Activated T-cell treated with anti-CD3 and anti-CD28 coated beads for 48 hours (primary cell): ENCODE measurements around the gene ATN1.

Experiments used
- DNase-seq: peaks from one replicate; pipeline ENCODE4 v3.0.0-alpha.2; 2020; ENCODE audit warnings: low read depth

Gene ATN1

DNA sequence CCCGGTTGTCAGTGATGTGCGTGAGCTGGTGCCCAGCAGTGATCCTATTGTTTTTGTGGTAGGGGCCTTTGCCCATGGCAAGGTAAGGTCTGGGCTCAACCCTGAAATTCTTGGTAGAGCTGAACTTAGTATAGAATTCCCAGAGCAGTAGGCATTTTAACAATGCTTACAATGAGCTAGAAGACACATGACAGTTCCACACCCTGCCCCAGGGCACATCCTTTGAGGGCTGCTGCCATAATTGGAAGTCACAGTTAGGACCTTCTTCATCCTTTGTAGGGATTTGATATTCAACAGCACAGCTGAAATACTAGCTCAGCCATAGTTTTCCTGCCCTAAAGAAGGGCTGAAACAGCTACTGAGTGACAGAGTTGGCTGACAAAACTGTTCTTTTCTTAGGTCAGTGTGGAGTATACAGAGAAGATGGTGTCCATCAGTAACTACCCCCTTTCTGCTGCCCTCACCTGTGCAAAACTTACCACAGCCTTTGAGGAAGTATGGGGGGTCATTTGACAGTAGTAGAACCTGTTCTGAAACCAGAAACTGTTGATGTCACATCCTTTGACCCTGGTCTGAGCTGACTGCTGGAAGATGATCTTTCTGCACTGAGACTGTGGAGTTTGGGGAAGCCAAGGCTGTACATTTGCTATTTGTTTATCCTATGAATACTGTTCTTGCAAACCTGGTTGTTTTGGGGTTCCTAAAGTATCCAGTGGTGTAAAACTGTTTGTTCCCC is 47.7 kb downstream of the ATN1 start:
- no peak for DNase-seq

DNA sequence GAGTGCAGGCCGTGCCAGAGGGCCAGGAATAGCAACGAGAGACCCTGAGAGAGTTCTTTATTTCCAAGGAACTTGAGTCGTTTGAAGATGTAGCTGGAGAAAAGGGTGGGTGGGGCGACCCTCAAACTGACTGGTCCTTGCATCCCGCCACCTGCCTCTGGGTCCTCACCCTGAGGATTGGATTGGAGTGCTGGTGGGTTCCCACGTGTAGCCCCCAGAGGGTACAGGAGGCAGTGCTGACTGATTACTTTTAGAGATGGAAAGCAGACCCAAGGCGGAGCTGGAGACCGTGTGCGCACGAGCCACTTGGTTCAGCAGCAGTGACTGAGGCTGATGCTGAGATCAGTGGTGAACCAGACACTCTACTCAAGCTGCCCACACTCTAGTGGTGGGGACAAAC is 49.9 kb downstream of the ATN1 start:
- no peak for DNase-seq

DNA sequence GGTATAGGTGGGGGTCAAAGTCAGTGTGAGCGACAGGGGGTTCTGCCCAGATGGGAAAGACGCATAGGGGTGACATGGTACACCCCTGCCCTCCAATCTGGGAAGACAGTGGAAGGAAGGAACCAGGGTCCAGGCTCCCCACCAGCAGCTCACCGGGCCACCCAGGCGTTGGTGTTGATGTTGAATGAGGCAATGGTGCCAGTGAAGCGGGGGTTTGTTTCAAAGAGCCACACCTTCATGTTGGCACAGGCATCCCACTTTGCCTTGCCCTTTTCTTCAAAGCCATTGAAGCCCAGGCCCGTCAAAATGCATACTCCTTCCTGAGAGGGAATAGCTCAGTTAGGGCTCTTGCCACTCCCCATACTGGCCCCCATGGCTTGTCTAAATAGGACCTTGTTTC is 50.4 kb downstream of the ATN1 start:
- no peak for DNase-seq

DNA sequence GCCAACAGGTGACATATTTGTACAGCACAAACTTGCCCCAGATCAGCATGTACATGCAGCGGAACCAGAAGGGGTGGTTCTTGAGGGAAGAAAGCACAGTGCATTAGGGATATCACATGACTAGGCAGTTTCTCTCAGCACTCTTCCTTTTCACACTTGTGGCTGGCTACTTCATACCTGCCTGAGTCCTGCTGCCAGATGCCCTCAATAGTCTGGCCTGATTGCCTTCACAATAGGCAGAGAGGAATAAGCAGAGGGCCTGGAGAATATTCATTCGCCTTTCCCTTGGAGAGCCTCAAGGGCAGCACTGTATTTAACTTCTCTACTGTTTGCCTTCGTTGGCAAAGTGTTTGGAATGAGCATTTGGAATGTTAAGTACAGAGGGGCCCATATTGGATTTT is 50.9 kb downstream of the ATN1 start:
- DNase-seq: no peak

GRCh38 chr12:6979021-6979420 is 51.3 kb downstream of the ATN1 start:
- no peak for DNase-seq

- DNase-seq: no peak
Observed at GRCh38 chr12:6979453-6979852, 51.7 kb downstream of the ATN1 start.

DNA sequence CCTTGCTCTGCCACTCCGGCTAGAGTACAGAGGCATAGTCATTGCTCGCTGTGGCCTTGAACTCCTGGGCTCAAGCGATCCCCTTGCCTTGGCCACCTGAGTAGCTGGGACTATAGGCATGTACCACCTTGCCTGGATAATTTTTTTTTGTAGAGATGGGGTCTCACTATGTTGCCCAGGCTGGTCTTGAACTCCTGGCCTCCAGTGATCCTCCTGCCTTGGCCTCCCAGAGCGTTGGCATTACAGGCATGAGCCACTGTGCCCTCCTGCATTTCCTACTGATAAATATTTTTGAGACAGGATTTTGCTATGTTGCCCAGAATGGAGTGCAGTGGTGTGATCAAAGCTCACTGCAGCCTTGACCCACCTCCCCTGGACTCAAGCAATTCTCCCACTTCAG is 52.3 kb downstream of the ATN1 start:
- DNase-seq: no peak

- DNase-seq: no peak
Observed at GRCh38 chr12:6980740-6981139, 53.0 kb downstream of the ATN1 start.

DNA sequence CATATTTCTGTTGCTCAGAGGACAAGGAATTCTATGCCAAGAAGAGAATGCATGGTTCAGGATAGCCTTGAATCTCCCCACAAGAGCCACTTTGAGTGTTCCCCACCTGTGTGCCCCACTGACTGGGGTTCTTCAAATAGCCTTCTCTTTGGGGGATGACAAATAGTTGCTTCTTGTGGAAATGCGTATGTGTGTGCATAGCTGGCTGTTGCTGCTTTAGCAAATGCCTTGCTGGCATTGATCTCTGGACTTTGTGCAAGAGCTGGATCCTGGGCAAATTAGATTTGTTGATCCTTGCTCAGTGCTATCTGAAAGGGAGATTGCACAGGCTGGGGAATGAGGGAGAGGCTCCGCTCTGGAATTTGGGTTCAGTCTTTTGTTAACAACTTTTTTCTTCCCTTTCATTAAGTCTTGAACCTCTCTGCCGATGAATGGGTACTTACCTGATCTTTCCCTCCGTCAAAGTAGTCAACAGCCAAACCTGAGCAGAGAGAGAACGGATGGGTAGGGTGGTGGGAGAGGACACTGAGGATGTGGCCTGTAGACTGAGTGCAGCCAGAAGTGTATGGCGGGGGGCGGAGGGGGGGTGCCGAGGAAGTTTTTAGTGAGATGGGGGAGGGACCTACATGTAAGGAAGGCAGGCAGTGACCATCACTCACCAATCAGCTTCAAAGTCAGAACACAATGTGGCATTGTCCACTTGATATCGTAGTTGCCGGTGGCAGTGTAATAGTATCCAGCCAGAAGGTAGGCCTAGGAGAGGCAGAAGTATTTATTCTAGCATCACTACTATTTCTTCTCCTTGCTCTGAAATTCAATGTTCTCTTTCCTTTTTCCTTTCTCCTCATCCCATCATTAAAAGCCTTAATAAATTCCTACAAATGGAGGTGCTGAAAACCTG is 53.6 kb downstream of the ATN1 start:
- no peak for DNase-seq

DNA sequence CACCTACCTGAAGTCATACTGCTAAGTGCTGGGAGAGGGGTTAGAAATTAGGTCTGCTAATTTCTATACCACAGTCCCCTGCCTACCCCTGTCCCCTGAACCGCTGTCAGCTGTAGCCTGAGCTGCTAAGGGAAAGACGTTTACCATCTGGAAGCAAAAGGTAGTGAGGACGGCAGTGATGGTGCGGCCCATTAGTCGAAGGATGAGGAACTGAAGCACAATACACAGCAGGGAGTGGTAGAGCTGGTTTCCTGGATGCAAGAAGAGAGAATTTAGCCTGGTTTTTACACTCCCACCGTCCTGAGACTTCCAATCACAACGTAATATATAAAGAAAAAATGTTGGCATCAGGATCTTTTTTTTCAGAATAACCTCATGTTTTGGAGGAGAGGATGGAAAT is 54.8 kb downstream of the ATN1 start:
- DNase-seq: no peak

DNA sequence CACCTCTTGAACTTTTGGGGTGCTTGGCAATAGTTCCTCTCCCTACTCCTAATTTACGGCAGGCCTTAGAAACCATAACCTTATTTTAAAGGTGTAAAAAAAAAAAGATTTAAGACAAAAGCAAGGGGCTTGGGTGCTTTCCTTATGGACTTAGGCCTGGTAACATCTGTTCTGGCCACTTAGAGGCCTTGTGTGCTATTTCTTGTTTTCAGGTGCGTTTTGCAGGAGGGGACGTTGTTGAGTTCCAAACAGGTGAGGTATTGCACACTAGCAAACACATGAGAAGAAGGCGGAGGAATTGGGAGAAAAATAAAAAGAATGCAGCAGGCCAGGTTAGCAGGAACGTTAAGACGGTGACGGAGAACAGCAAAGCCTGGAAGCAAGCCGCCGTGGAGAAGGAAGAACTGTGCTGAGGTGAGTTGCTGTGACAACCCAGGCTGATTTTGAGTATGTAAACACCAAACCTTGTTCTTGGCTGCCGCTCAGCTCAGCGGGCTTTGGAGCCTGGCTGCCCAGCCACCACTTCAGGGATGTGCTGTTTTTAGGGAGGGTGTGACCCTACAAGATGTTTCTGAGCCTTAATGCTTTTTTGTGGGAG is 60.3 kb downstream of the ATN1 start:
- DNase-seq: no peak
